Measurements from ENCODE around the gene SPACA7. TPM values are rescaled to one million over a fixed set of nuclear protein-coding genes. Genes with fewer than 3 reads are reported as not detected.
A peak's percentile ranks its signal among the peaks of the same experiment; 100 is the strongest.

SPACA7 gene
- polyA plus RNA-seq, 1 donor: not detected

GRCh38 chr13:112441226-112441625 is 65.1 kb downstream of the SPACA7 start:
- peaks cover 29% of the 10 kb centered on the region for H3K27me3 ChIP-seq (ENCODE audit: control insufficient read depth, insufficient read depth, low read length)
- no peaks in the 10 kb centered on the region for H3K36me3 ChIP-seq (ENCODE audit: control insufficient read depth, insufficient read depth, low read length)
- no peaks in the 10 kb centered on the region for H3K9me3 ChIP-seq (ENCODE audit: control insufficient read depth, low read depth, low read length)
- H3K27ac ChIP-seq (ENCODE audit: low read length): no peak overlapping the region
- no peaks in the 10 kb centered on the region for H3K4me1 ChIP-seq (ENCODE audit: control insufficient read depth, insufficient read depth, low read length)
- no peak for DNase-seq
- H3K4me3 ChIP-seq (ENCODE audit: low read length): no peak overlapping the region
- WGBS (ENCODE audit: insufficient coverage, low lambda C conversion rate): 100% methylated on average over 1 of the region's 17 CpGs

- 80% methylated on average over 1 of the region's 19 CpGs for WGBS (ENCODE audit: insufficient coverage, low lambda C conversion rate)
- no peaks in the 10 kb centered on the region for H3K4me1 ChIP-seq (ENCODE audit: control insufficient read depth, insufficient read depth, low read length)
- H3K27ac ChIP-seq (ENCODE audit: low read length): no peak overlapping the region
- no peaks in the 10 kb centered on the region for H3K9me3 ChIP-seq (ENCODE audit: control insufficient read depth, low read depth, low read length)
- H3K27me3 ChIP-seq (ENCODE audit: control insufficient read depth, insufficient read depth, low read length): peaks cover 31% of the 10 kb centered on the region
- DNase-seq: no peak
- no peak overlapping the region for H3K4me3 ChIP-seq (ENCODE audit: low read length)
- no peaks in the 10 kb centered on the region for H3K36me3 ChIP-seq (ENCODE audit: control insufficient read depth, insufficient read depth, low read length)
These were observed 65.7 kb downstream of the SPACA7 start for GRCh38 chr13:112441779-112442310.

GRCh38 chr13:112442483-112443090 is 66.4 kb downstream of the SPACA7 start:
- Histone ChIP-seq H3K27me3 (ENCODE audit: control insufficient read depth, insufficient read depth, low read length) (peaks cover 34% of the 10 kb centered on the region), H3K9me3 (ENCODE audit: control insufficient read depth, low read depth, low read length) (no peaks in the 10 kb centered on the region), H3K36me3 (ENCODE audit: control insufficient read depth, insufficient read depth, low read length) (no peaks in the 10 kb centered on the region), H3K4me1 (ENCODE audit: control insufficient read depth, insufficient read depth, low read length) (no peaks in the 10 kb centered on the region), H3K27ac (ENCODE audit: low read length) (no peak overlapping the region), H3K4me3 (ENCODE audit: low read length) (no peak overlapping the region)
- no CpG with 5 or more reads among the region's 21 CpGs for WGBS (ENCODE audit: insufficient coverage, low lambda C conversion rate)
- no peak for DNase-seq

- H3K27ac ChIP-seq (ENCODE audit: low read length): no peak overlapping the region
- WGBS (ENCODE audit: insufficient coverage, low lambda C conversion rate): no CpG with 5 or more reads among the region's 31 CpGs
- no peak overlapping the region for H3K4me3 ChIP-seq (ENCODE audit: low read length)
- H3K36me3 ChIP-seq (ENCODE audit: control insufficient read depth, insufficient read depth, low read length): no peaks in the 10 kb centered on the region
- no peaks in the 10 kb centered on the region for H3K4me1 ChIP-seq (ENCODE audit: control insufficient read depth, insufficient read depth, low read length)
- H3K9me3 ChIP-seq (ENCODE audit: control insufficient read depth, low read depth, low read length): no peaks in the 10 kb centered on the region
- peaks cover 34% of the 10 kb centered on the region for H3K27me3 ChIP-seq (ENCODE audit: control insufficient read depth, insufficient read depth, low read length)
- DNase-seq: no peak
These were observed 67.2 kb downstream of the SPACA7 start for GRCh38 chr13:112443191-112443994.

GRCh38 chr13:112443995-112444311 is 67.8 kb downstream of the SPACA7 start:
- WGBS (ENCODE audit: insufficient coverage, low lambda C conversion rate): no CpG with 5 or more reads among the region's 10 CpGs
- H3K36me3 ChIP-seq (ENCODE audit: control insufficient read depth, insufficient read depth, low read length): no peaks in the 10 kb centered on the region
- DNase-seq: peak; percentile 41 to 66
- H3K27me3 ChIP-seq (ENCODE audit: control insufficient read depth, insufficient read depth, low read length): peaks cover 34% of the 10 kb centered on the region
- H3K4me1 ChIP-seq (ENCODE audit: control insufficient read depth, insufficient read depth, low read length): no peaks in the 10 kb centered on the region
- no peak overlapping the region for H3K27ac ChIP-seq (ENCODE audit: low read length)
- no peak overlapping the region for H3K4me3 ChIP-seq (ENCODE audit: low read length)
- no peaks in the 10 kb centered on the region for H3K9me3 ChIP-seq (ENCODE audit: control insufficient read depth, low read depth, low read length)

- DNase-seq: no peak
- no CpG with 5 or more reads among the region's 42 CpGs for WGBS (ENCODE audit: insufficient coverage, low lambda C conversion rate)
- Histone ChIP-seq H3K9me3 (ENCODE audit: control insufficient read depth, low read depth, low read length) (no peaks in the 10 kb centered on the region), H3K4me3 (ENCODE audit: low read length) (no peak overlapping the region), H3K27ac (ENCODE audit: low read length) (no peak overlapping the region), H3K27me3 (ENCODE audit: control insufficient read depth, insufficient read depth, low read length) (peaks cover 34% of the 10 kb centered on the region), H3K4me1 (ENCODE audit: control insufficient read depth, insufficient read depth, low read length) (no peaks in the 10 kb centered on the region), H3K36me3 (ENCODE audit: control insufficient read depth, insufficient read depth, low read length) (no peaks in the 10 kb centered on the region)
These were observed 68.6 kb downstream of the SPACA7 start for GRCh38 chr13:112444416-112445399.

- no CpG with 5 or more reads among the region's 31 CpGs for WGBS (ENCODE audit: insufficient coverage, low lambda C conversion rate)
- Histone ChIP-seq H3K9me3 (ENCODE audit: control insufficient read depth, low read depth, low read length) (no peaks in the 10 kb centered on the region), H3K27ac (ENCODE audit: low read length) (no peak overlapping the region), H3K4me3 (ENCODE audit: low read length) (no peak overlapping the region), H3K27me3 (ENCODE audit: control insufficient read depth, insufficient read depth, low read length) (peaks cover 34% of the 10 kb centered on the region), H3K36me3 (ENCODE audit: control insufficient read depth, insufficient read depth, low read length) (no peaks in the 10 kb centered on the region), H3K4me1 (ENCODE audit: control insufficient read depth, insufficient read depth, low read length) (no peaks in the 10 kb centered on the region)
- no peak for DNase-seq
These were observed 69.5 kb downstream of the SPACA7 start for GRCh38 chr13:112445411-112446271.

- Histone ChIP-seq H3K4me1 (ENCODE audit: control insufficient read depth, insufficient read depth, low read length) (no peaks in the 10 kb centered on the region), H3K4me3 (ENCODE audit: low read length) (no peak overlapping the region), H3K36me3 (ENCODE audit: control insufficient read depth, insufficient read depth, low read length) (no peaks in the 10 kb centered on the region), H3K9me3 (ENCODE audit: control insufficient read depth, low read depth, low read length) (no peaks in the 10 kb centered on the region), H3K27ac (ENCODE audit: low read length) (no peak overlapping the region), H3K27me3 (ENCODE audit: control insufficient read depth, insufficient read depth, low read length) (peaks cover 34% of the 10 kb centered on the region)
- DNase-seq: no peak
- WGBS (ENCODE audit: insufficient coverage, low lambda C conversion rate): no CpG with 5 or more reads among the region's 12 CpGs
These were observed 70.2 kb downstream of the SPACA7 start for GRCh38 chr13:112446347-112446861.

GRCh38 chr13:112446867-112447266 is 70.7 kb downstream of the SPACA7 start:
- no peak for DNase-seq
- no peaks in the 10 kb centered on the region for H3K4me1 ChIP-seq (ENCODE audit: control insufficient read depth, insufficient read depth, low read length)

More at GRCh38 chr13:112446867-112447266, 70.7 kb downstream of the SPACA7 start:
- no peak overlapping the region for H3K27ac ChIP-seq (ENCODE audit: low read length)
- no peak overlapping the region for H3K4me3 ChIP-seq (ENCODE audit: low read length)
- peaks cover 30% of the 10 kb centered on the region for H3K27me3 ChIP-seq (ENCODE audit: control insufficient read depth, insufficient read depth, low read length)
- no CpG with 5 or more reads among the region's 14 CpGs for WGBS (ENCODE audit: insufficient coverage, low lambda C conversion rate)
- no peaks in the 10 kb centered on the region for H3K9me3 ChIP-seq (ENCODE audit: control insufficient read depth, low read depth, low read length)
- no peaks in the 10 kb centered on the region for H3K36me3 ChIP-seq (ENCODE audit: control insufficient read depth, insufficient read depth, low read length)

All from large intestine (tissue), 3 donors.